Uterus (tissue), 2 donors: ENCODE measurements around the gene NCOR1.

ENCODE experiments used
- CTCF ChIP-seq, 4 experiments: fragments of 200-600 bp in 2 of 4; fragments of 450-650 bp in 2 of 4; sonication (generic) in 2 of 4; IDR thresholded peaks; one replicate each; pipeline ENCODE4 v1.5.1; 2016 to 2019; ENCODE audit warnings: antibody characterized with exemption in 4 of 4, mild to moderate bottlenecking in 2 of 4, moderate library complexity in 1 of 4
- POLR2A ChIP-seq, 2 donors: fragments of 450-650 bp; IDR thresholded peaks; one replicate each; pipeline ENCODE4 v1.6.1; 2016; ENCODE audit warnings: antibody characterized with exemption in 2 of 2, mild to moderate bottlenecking in 1 of 2, moderate library complexity in 1 of 2

DNA sequence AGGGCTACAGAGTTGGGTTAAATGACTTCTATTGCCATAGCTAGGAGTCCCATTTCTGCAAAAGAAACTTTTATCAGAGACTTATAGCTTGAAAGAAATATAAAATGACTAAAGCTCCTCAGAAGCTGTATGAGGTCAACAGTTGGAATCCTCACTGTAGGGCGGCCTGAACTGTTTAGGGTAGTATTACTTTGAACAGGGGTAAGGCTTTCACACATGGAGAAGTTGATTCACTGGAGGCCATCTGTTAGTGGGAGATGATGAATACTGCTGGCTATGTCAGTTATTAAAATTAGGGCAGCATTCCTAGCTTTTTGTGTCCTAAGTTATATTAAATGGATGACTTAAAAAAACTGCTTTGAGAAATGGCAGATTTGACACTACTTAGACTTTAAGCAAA lies 209.7 kb downstream of the NCOR1 start:
- no peak for TF ChIP-seq CTCF (IDR thresholded peaks at IDR 0.05)
- no peak for TF ChIP-seq POLR2A (IDR thresholded peaks at IDR 0.05)
